Activated naive CD4-positive, alpha-beta T cell treated with Interleukin-2 at 50 U/mL for 16 hours (primary cell): ENCODE measurements around the gene CCL5.

Experiments
- DNase-seq: peaks from one replicate; pipeline ENCODE4 v3.0.0-alpha.2; 2020

CCL5 gene

GRCh38 chr17:35879773-35880654 lies at the start of gene CCL5:
Gene CCL5 (minus strand): TSS chr17:35880360.
- DNase-seq, result peak; percentile 57

GRCh38 chr17:35927714-35928113 lies 47.6 kb upstream of the CCL5 start:
- DNase-seq, result no peak

- no peak for DNase-seq
Measured at GRCh38 chr17:35923609-35924114, 43.5 kb upstream of the CCL5 start.

- DNase-seq, result no peak
Measured at GRCh38 chr17:35920229-35920628, 40.1 kb upstream of the CCL5 start.

GRCh38 chr17:35918665-35919064 lies 38.5 kb upstream of the CCL5 start:
- DNase-seq, result no peak

- no peak for DNase-seq
Measured at GRCh38 chr17:35917519-35918213, 37.5 kb upstream of the CCL5 start.

- no peak for DNase-seq
Measured at GRCh38 chr17:35915153-35915964, 35.2 kb upstream of the CCL5 start.

- no peak for DNase-seq
Measured at GRCh38 chr17:35914354-35914753, 34.2 kb upstream of the CCL5 start.

GRCh38 chr17:35913609-35914008 lies 33.4 kb upstream of the CCL5 start:
- DNase-seq, result no peak

GRCh38 chr17:35912942-35913341 lies 32.8 kb upstream of the CCL5 start:
- DNase-seq, result no peak

- DNase-seq, result no peak
Measured at GRCh38 chr17:35912339-35912912, 32.3 kb upstream of the CCL5 start.

- DNase-seq, result no peak
Measured at GRCh38 chr17:35909408-35909807, 29.2 kb upstream of the CCL5 start.

- DNase-seq, result no peak
Measured at GRCh38 chr17:35907691-35908090, 27.5 kb upstream of the CCL5 start.

GRCh38 chr17:35906926-35907637 lies 26.9 kb upstream of the CCL5 start:
- no peak for DNase-seq

GRCh38 chr17:35906191-35906925 lies 26.2 kb upstream of the CCL5 start:
- no peak for DNase-seq

- no peak for DNase-seq
Measured at GRCh38 chr17:35903451-35903850, 23.3 kb upstream of the CCL5 start.

GRCh38 chr17:35901631-35902175 lies 21.5 kb upstream of the CCL5 start:
- no peak for DNase-seq

- DNase-seq, result no peak
Measured at GRCh38 chr17:35900708-35901480, 20.7 kb upstream of the CCL5 start.

- DNase-seq, result no peak
Measured at GRCh38 chr17:35900280-35900679, 20.1 kb upstream of the CCL5 start.
